Parathyroid adenoma (tissue), 2 donors: ENCODE data around the gene PCDH15.

Experiments used
- H2AFZ ChIP-seq: fragments of 300-600 bp; sonication (generic); one replicate; pipeline ENCODE4 v1.7.0; 2017; ENCODE audit warnings: antibody characterized with exemption, mild to moderate bottlenecking
- H3K27ac ChIP-seq: fragments of 300-600 bp; sonication (generic); one replicate; pipeline ENCODE4 v1.7.0; 2017
- H3K27me3 ChIP-seq: fragments of 300-600 bp; sonication (generic); one replicate; pipeline ENCODE4 v1.7.0; 2017; ENCODE audit warnings: low read length; ENCODE audit not compliant: control insufficient read depth, insufficient read depth
- H3K36me3 ChIP-seq: fragments of 300-600 bp; sonication (generic); one replicate; pipeline ENCODE4 v1.7.0; 2017; ENCODE audit warnings: low read length; ENCODE audit not compliant: control insufficient read depth, insufficient read depth
- H3K4me1 ChIP-seq: fragments of 300-600 bp; sonication (generic); one replicate; pipeline ENCODE4 v1.7.0; 2017; ENCODE audit warnings: control low read depth
- H3K4me2 ChIP-seq: fragments of 300-600 bp; sonication (generic); one replicate; pipeline ENCODE4 v1.7.0; 2017; ENCODE audit warnings: low read length
- H3K4me3 ChIP-seq: fragments of 300-600 bp; sonication (generic); one replicate; pipeline ENCODE4 v1.7.0; 2017; ENCODE audit warnings: low read depth, low read length
- H3K79me2 ChIP-seq: fragments of 300-600 bp; sonication (generic); one replicate; pipeline ENCODE4 v1.7.0; 2017; ENCODE audit warnings: control low read depth
- H3K9ac ChIP-seq: fragments of 300-600 bp; sonication (generic); one replicate; pipeline ENCODE4 v1.7.0; 2017; ENCODE audit warnings: mild to moderate bottlenecking
- H3K9me3 ChIP-seq: fragments of 300-600 bp; sonication (generic); one replicate; pipeline ENCODE4 v1.7.0; 2017; ENCODE audit warnings: low read length; ENCODE audit not compliant: control insufficient read depth
- TF ChIP-seq, protein P1 (sequence below): fragments of 300-600 bp; sonication (generic); IDR thresholded peaks from one replicate; pipeline ENCODE4 v1.7.0; 2017; ENCODE audit warnings: antibody characterized with exemption, mild to moderate bottlenecking
- donor health status: primary hyperparathyroidism.

The PCDH15 gene

DNA sequence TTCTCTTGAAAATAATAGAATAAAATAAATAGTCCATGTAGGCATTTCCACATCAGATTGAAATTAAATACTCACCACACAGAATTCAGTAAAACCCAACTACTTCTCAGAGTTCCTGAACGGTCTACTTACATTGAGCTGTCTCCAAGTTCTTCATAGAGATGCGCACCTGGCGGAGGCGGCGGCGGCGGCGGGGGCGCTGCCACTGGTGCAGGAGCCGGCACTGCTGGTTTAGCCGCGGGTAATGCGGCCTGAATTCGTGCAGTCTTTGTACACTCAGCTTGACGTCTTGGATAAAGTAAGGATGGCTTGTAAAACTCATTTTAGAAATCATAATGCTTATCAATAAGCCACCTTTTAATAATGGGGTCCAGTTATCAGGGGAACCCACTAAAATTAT, 973.8 kb downstream of the PCDH15 start:
- H3K27me3 ChIP-seq, result no peaks in the 10 kb centered on the region
- H3K4me1 ChIP-seq, result no peaks in the 10 kb centered on the region
- H3K4me2 ChIP-seq, result no peak overlapping the region
- no peaks in the 10 kb centered on the region for H3K79me2 ChIP-seq
- H3K36me3 ChIP-seq, result no peaks in the 10 kb centered on the region
- TF ChIP-seq, protein P1, sequence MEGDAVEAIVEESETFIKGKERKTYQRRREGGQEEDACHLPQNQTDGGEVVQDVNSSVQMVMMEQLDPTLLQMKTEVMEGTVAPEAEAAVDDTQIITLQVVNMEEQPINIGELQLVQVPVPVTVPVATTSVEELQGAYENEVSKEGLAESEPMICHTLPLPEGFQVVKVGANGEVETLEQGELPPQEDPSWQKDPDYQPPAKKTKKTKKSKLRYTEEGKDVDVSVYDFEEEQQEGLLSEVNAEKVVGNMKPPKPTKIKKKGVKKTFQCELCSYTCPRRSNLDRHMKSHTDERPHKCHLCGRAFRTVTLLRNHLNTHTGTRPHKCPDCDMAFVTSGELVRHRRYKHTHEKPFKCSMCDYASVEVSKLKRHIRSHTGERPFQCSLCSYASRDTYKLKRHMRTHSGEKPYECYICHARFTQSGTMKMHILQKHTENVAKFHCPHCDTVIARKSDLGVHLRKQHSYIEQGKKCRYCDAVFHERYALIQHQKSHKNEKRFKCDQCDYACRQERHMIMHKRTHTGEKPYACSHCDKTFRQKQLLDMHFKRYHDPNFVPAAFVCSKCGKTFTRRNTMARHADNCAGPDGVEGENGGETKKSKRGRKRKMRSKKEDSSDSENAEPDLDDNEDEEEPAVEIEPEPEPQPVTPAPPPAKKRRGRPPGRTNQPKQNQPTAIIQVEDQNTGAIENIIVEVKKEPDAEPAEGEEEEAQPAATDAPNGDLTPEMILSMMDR, result no peak
- H3K4me3 ChIP-seq, result no peak overlapping the region
- H3K9me3 ChIP-seq, result no peaks in the 10 kb centered on the region
- no peak overlapping the region for H3K27ac ChIP-seq
- no peak overlapping the region for H2AFZ ChIP-seq
- H3K9ac ChIP-seq, result no peak overlapping the region

GRCh38 chr10:53808677-53809372, 992.2 kb downstream of the PCDH15 start:
- no peak overlapping the region for H3K9ac ChIP-seq
- H3K27me3 ChIP-seq, result no peaks in the 10 kb centered on the region
- no peaks in the 10 kb centered on the region for H3K79me2 ChIP-seq
- H3K27ac ChIP-seq, result no peak overlapping the region
- H3K4me1 ChIP-seq, result no peaks in the 10 kb centered on the region
- no peaks in the 10 kb centered on the region for H3K9me3 ChIP-seq
- no peaks in the 10 kb centered on the region for H3K36me3 ChIP-seq
- no peak overlapping the region for H2AFZ ChIP-seq
- H3K4me3 ChIP-seq, result no peak overlapping the region
- no peak overlapping the region for H3K4me2 ChIP-seq
- TF ChIP-seq, protein P1, result no peak

DNA sequence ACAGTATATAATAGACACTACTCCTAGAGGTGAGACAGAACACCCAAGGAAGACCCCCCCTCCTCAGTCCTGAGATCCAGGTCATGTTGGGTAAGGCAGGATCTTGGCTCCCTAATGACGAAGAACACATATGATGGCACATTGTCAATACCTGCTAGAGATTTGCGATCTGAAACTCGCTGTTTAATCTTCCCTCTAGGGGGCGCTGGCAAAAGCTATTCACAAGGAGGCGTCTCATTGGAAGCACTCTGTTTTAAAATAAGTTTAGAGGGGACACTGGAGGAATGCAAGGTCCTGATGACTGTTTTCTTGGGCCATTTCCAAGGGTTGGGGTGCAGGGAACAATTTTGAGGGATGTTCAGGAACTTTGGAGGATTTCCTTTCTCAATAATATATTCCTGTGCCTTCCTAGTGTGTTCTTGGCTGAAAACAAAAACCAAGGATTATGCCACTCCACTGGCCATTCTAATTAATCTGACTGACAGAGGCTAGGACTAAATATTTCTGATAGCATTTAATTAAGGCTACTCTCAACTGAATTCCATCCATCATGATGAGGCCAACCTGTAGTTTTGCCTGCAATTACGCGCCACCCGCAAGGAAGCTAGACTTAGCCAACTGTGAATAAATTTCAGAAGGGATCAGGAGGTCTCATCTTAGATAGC, 1014.7 kb downstream of the PCDH15 start:
- Histone ChIP-seq H3K4me2 (no peak overlapping the region), H3K4me1 (no peaks in the 10 kb centered on the region), H3K27ac (no peak overlapping the region), H3K9ac (no peak overlapping the region), H3K4me3 (no peak overlapping the region), H3K36me3 (no peaks in the 10 kb centered on the region), H2AFZ (no peak overlapping the region), H3K9me3 (no peaks in the 10 kb centered on the region), H3K27me3 (no peaks in the 10 kb centered on the region), H3K79me2 (no peaks in the 10 kb centered on the region)
- TF ChIP-seq, protein P1, result no peak

DNA sequence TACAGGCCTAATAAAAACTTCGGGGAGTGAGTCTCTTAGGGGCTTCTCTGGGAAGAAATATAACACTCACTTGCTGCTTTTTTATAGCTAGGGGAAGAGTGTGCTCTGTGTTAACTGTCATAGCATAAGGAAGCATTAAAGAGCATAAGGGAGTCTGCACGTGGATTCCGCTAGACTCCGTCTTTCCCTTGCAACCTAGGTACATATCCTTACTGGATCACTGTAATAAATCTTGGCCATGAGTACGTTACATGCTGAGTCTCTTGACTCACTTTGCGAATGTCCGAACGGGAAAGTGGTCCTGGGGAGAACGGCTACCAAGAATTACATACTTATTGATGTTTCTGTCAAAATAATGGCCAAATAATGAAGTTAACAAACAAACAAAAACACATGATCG, 1029.3 kb downstream of the PCDH15 start:
- Histone ChIP-seq H3K9me3 (no peaks in the 10 kb centered on the region), H3K79me2 (no peaks in the 10 kb centered on the region), H3K4me3 (no peak overlapping the region), H3K4me2 (no peak overlapping the region), H3K4me1 (no peaks in the 10 kb centered on the region), H3K27ac (no peak overlapping the region), H2AFZ (no peak overlapping the region), H3K9ac (no peak overlapping the region), H3K27me3 (no peaks in the 10 kb centered on the region), H3K36me3 (no peaks in the 10 kb centered on the region)
- TF ChIP-seq, protein P1, result no peak

DNA sequence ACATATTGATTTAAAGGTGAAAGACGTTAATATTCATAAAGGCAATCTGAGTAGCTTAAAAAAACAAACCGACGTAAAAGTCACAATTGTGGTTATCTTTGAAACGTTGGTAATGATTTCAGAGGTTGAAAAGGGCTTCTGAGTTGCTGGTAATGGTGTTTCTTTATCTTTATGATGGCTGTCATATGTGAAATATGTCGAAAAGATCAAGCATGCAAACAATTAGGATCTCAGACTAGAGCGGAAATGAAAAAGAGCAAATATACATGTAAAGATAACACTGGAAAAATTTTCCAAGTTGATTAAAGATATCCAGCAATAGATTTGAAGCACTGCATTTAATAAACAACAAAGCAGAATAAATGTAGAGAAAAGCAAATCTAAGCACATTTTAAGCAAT, 1030.1 kb downstream of the PCDH15 start:
- no peak overlapping the region for H3K4me2 ChIP-seq
- H3K9me3 ChIP-seq, result no peaks in the 10 kb centered on the region
- H3K9ac ChIP-seq, result no peak overlapping the region
- H3K27me3 ChIP-seq, result no peaks in the 10 kb centered on the region
- H3K4me1 ChIP-seq, result no peaks in the 10 kb centered on the region
- TF ChIP-seq, protein P1, result no peak
- no peaks in the 10 kb centered on the region for H3K36me3 ChIP-seq
- no peaks in the 10 kb centered on the region for H3K79me2 ChIP-seq
- H3K4me3 ChIP-seq, result no peak overlapping the region
- no peak overlapping the region for H3K27ac ChIP-seq
- no peak overlapping the region for H2AFZ ChIP-seq
